ENCODE measurements around the gene FBXL13.
"Not testable (repeated sequence)": the region's sequence is repeated elsewhere in the genome, so short reads cannot be mapped to it uniquely, and the experiment has no call there.

Gene FBXL13

DNA sequence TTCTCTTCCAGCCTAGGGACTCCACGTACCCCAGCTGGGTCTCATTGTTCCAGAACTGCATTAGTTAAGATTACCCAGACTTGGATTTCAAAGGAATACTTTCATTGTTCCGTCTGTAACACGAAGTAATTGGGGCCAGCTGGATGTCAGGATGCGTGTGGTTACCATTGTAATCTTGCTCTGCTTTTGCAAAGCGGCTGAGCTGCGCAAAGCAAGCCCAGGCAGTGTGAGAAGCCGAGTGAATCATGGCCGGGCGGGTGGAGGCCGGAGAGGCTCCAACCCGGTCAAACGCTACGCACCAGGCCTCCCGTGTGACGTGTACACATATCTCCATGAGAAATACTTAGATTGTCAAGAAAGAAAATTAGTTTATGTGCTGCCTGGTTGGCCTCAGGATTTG, 140.8 kb downstream of the FBXL13 start:
- no peak for ATAC-seq

DNA sequence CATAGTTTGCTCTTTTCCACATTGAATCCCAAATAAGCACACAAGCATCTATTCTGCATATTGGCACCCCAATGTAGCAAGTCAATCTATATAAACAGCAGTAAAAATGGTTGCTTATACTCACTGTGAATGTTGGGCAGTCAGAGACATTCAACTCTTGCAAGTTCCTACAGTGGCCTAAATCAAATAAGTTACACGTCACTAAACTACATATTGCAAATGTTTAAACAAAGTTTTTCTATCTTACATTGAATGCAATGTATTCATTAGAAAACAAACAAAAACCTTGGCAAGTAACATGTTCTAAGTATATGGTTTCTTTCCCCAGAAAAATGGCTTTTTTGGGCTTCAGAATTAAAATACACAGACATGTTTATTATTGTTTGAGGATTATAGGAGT, 142.8 kb downstream of the FBXL13 start:
- ATAC-seq = no peak

DNA sequence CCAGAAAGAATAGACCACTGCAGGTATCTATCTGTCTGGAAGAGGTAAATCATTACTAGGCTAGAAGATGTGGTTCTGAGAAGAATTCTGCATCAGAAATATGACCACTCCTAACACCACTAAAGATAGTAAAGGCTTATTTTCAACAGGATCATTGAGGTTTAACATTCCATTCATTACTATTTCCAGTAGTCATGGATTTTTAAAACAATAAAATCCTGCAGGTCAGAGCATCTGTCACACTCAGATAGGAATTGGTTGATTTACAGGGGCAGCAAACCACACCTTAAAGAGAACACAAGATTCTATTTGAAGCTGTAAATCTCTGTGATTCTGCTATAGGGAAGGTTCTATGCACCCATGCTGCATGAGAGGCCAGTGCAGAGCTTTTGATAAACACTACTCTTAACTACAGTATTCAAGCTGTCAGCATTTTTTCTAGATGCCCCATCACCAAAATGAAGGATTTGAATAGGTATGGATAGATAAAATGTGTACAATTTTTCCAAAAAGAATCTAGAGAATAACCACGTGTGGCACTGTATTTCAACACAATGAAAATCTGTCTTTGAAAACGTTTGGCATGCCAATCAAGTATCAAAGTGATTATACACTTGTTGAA, 147.2 kb downstream of the FBXL13 start:
- ATAC-seq = no peak

DNA sequence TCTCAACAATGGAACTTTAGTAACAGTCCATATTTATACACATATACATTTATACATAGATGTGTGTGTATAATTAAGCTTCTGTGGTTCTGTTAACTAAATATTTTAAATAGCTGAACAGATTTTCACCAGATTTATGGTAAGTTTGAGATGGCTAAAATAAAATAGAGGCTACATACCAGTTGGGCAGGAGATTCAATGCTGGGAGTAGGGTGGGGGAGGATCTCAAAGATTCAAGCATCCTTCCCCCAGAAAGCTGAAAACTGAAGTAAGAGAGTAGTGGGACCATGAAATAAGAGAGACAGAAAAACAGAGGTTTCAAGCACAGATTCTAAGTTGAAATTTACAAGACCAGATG, 147.8 kb downstream of the FBXL13 start:
- ATAC-seq = no peak

DNA sequence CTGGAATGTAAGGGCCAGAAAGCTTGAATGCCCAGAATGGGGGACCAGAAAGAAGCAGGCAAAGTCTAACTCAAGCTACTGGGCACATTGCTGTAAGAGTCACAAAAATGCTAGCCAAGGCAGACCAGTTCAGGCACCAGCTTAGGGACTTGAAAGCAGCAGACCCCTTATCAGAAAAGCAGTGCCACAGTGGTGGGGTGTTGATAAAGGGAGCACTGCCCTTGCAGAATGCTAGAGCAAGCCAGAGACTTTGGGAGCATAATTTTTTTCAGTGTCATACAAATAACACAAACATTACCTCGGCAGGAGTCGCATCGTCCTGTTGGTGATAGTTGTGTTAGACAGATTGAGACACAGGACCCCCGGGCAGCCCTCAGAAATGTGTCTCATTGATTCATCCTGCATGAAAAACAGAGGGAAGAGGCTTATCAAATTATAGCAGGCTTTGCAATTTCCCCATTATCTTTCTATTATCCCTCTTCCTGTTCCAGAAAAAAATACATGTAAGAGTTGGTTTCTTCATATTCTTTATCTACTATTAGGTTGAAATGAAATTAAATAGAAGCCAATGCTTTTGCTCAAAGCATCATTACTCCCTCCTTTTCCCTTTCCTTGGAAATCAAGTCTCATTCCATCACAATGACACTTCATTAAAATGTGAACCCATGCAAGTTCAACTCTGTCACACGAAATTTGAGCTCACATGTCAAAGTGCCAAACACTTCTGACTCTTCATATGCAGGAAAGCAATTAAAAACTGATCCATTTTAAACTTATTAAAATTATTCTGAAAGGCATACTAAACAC, 148.4 kb downstream of the FBXL13 start:
- no peak for ATAC-seq

DNA sequence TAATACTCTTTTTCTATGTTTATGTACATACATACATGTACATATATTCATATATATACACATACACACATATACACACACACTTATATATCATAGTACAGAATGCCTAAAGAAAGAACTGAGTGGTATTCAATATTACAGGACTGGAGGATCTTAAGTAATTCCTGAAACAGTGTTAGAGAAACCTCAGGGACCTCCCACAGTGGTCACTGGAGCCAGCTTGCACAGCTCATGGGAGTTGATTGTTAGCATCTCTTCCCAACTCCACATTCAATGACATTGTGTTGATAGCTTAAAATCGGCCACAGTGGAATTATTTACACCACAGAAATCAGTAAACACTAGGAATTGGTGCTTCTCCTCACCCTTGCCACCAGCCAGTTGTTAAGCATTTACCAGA, 155.8 kb downstream of the FBXL13 start:
- no peak for ATAC-seq

DNA sequence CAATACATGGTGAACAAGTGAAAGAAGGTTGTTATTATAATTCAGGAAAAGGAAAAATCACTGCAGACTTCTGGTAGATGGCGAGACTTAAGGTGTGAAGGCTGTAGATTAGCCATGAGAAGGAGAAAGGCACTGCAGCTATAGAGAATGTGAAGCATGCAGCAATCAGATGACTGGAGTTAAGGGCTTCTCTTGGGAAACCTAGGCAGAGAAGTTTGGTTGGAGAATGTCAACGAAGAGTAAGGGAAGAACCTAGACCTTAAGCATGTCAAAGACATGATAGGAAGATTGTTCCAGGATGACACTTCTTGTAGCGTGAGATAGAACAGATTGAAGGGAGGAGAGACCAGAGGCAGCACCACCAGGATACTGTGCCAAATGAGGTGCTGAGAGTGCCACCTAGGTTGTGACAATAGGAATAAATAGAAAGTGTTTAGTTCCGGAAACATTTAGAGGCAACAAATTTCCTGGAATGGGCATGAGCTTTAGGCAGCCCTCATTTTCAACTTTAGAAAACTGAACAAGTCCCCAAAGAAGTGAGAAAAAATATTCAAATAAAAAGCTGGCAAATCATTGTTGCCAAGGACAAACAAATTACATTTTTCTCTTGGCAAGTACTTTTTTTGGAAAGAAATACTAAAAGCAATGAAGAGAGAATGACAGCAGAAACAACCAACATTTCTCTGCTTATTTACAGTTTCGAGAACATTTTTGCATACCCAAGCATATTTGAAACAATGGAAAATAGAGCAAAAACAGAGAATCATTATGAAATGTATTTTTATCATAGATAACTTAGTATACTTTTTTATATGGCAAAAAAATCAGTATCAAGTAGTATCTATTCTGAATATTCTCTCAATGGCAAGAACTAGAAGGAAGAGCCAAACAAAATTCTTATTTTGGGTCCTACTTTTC, 156.9 kb downstream of the FBXL13 start:
- ATAC-seq = no peak

DNA sequence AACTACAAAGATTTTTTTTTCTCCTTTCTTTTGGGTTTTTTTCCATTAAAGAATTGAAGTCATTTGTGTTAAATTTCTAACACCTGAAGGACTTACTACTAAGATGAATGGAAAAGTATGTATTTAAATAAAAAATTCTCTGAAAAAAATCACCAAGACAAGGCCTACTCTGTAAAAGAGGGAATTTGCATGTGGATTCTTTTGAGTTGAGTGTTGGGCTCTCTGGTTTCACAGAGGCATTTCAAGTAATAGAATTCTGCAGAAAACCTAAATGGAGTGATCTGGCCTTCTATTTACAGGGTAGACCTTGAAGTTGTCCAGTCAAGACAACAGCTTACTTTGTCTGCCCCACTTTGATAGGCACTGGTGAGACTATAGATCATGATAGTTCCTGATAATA, 157.7 kb downstream of the FBXL13 start:
- no peak for ATAC-seq

DNA sequence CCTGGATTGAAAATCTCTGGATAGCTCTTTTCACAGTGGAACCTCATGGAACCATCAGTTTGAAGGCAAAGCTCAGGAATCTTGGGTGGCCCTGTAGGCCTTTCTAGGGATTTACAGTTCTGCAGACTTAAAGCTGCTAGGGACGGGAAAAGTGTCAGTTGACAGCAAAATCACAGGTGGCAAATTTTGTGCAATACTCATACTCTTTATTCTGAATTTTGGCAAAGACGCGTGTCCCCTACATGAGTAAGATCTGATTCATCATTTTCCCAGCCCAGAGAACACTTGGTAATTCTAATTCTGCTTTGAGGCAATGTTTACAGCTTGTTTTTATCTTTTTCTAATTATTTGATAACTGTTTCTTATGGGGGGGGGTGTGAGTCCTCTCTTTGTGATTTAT, 158.2 kb downstream of the FBXL13 start:
- no peak for ATAC-seq

DNA sequence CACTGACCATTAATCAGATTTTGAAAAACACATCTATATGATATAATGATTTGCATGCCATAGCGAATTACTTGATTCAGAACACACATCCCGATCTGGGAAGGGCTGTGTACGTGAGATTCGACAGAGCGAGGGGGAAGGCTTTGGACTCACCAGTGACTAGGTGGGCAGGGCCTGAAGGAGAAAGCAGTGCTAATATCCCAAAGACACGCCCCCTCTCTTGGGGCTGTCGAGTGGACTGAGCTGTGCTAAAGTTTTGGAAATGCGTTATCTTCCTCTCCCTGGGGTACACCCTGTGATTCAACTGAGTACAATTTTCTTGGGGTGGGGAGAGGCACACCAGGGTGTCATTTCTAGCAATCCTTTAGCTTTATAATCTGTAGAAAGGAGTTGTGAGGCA, 160.0 kb downstream of the FBXL13 start:
- ATAC-seq = no peak

DNA sequence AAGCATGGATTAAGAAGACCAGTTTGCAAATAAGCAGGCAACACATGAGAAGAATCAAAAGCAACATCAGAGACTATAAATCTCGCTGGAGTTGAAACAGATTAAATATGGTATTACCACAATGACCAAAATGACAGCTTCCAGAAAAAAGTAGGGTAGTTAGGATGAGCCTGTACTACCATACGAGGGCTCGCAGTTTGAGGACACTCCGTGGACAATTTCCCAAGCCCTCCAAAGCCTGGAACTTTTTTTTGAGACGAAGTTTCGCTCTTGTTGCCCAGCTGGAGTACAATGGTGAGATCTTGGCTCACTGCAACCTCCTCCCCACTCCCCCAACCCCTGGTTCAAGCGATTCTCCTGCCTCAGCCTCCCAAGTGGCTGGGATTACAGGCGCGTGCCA, 160.8 kb downstream of the FBXL13 start:
- ATAC-seq = no peak

DNA sequence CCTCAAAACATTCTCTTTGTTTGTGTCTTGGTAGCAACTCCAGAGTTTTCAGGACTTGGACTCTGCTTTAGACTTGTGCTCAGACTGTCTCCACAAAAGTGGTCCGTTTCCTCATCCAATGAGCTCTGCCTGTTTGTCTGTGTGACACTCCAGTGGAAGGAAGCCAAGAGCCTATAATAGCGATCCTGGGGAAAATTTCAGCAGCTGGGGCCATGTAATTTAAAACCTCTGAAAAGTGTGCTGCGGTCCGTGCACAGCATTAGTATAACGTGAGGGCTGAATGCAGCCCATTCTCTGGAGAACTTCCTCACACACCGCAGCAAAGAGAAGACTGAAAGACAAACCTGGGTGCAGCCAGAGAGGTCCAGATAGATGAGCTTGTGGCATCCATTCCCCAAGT, 161.9 kb downstream of the FBXL13 start, which contains the start of gene LRRC17:
LRRC17 (plus strand) TSS at position 259 of the 400 bp plus-strand sequence. CDS start 20,914 bp downstream, outside the sequence.
- ATAC-seq = no peak

DNA sequence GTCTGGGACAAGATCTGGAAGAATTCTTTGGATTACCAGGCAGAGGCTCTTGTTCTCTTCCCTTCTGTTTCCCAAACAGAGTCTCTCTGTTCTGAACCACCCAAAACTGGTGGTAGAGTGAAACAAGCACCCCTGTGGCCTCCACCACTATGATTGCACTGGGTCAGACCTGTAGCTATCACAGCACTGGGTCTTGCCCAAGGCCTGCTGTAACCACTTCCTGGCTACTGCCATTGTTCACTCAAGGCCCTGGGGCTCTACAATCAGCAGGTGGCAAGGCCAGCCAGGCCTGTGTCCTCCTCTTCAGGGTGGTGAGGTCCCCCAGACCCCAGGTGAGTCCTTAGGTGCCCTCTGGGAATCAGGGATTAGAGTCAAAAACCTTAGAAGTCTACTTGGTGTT, 165.9 kb downstream of the FBXL13 start:
- ATAC-seq = no peak

DNA sequence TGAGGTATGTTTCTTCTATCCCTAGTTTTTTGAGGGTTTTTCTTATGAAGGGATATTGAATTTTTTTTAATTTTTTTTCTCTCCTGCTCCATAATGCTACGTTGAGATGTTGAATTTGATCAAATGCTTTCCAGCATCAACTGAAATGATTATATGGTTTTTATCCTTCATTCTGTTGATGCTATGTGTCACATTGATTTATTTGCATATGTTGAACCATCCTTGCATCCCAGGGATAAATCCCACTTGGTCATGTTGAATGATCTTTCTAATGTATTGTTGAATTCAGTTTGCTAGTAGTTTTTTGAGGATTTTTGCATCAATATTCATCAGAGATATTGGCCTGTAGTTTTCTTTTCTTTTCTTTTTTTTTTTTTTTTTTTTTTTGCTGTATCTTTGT, 171.0 kb downstream of the FBXL13 start:
- not testable (repeated sequence) for ATAC-seq

DNA sequence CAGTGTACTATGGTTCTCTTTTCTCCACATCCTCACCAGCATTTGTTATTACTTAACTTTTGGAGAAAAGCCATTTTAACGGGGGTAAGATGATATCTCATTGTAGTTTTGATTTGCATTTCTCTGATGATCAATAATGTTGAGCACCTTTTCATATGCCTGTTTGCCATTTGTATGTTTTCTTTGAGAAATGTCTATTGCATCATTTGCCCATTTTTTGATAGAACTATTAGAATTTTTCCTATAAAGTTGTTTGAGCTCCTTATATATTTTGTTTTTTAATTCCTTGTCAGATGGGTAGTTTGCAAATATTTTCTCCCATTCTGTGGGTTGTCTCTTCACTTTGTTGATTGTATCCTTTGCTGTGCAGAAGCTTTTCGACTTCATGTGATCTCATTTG, 172.5 kb downstream of the FBXL13 start:
- ATAC-seq = not testable (repeated sequence)

DNA sequence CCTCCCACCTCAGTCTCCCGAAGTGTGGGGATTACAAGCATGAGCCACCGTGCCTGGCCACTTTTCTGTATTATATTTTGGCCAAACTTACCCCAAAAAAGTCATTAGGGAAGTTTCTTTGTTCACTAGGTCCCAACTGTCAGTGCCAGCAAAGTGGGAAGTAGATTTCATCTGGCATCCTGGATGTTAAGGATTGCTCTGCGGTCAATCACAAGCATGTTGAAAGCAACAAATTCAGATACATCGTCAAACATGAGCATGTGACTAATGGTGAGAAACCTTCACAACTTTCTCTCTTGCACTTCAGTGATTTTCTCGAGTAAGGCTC, 176.1 kb downstream of the FBXL13 start:
- no peak for ATAC-seq

DNA sequence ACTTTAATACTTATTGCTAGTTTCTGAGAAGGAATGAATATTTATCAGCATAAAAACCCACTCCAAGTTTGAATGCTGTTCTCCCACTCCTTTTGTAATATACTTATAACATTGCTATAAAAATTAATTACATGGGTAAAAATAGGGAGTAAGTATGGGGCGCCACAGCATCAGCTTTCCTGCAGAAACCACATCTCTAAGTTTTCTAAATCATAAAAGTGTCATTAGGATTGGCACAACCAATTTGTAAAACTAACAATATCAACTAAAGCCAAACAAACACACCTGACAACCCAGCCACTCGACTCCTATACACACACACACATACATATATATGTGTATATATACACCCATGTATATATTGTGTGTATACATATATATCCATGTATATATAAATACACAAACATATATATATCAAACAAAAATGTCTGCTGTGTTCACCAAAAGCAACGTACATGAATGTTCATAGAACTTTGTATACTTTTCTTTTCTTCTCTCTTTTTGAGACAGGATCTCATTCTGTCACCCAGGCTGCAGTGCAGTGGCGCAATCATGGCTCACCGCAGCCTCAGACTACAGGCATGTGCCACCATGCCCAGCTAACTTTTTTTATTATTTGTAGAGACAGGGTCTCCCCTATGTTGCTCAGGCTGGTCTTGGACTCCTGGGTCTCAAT, 176.6 kb downstream of the FBXL13 start:
- ATAC-seq = no peak

DNA sequence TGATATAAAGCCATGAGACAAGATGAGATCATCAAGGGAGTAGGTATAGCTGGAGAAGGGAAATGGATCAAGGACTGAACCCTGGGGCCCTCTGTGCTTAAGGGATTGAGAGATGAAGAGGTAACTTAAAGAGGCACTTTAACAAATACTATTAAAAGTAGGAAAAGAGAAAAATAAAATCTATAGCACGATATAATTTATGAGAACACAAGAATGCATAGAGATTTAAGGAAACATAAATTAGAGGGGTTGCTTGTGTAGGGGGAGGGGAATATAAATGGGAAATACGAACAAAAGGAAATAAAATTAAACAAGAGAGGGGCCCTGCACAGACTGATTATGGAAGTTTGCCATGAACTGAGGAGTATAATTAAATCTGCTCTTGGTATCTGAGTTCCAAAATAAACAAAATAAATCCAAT, 177.4 kb downstream of the FBXL13 start:
- ATAC-seq = no peak

DNA sequence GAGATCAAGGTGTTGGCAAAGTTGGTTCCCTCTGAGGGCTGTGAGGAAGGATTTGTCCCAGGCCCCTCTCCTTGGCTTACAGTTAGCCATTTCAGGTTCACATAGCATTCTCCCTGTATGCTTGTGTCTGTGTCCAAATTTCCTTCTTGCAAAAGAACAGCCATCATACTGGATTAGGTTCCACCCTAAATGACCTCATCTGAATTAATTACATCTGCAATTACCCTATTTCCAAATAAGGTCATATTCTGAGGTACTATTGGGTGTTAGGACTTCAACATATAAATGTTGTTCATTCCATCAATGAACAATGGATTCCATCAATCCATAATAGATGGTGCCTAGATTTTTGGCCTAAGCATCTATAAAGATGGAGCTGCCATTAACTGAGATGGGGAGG, 178.0 kb downstream of the FBXL13 start:
- no peak for ATAC-seq

DNA sequence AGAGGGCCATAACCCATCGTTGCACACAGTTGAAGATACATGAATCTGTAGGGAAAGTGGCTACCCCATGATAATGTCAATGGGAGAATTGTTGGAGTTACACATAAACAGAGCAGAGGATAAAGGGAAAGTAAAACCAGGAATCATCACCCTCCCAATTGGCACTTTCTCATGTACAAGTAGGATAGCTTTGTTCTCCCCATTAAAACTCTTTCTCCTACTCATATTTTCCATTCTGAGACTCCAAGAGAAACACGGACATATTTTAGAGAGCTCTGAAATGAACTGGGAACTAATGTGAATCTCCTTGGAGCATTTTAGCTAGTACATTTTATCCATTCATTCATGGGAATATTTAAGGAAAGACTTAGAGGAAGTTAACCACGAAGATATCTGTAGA, 179.0 kb downstream of the FBXL13 start:
- ATAC-seq = no peak

DNA sequence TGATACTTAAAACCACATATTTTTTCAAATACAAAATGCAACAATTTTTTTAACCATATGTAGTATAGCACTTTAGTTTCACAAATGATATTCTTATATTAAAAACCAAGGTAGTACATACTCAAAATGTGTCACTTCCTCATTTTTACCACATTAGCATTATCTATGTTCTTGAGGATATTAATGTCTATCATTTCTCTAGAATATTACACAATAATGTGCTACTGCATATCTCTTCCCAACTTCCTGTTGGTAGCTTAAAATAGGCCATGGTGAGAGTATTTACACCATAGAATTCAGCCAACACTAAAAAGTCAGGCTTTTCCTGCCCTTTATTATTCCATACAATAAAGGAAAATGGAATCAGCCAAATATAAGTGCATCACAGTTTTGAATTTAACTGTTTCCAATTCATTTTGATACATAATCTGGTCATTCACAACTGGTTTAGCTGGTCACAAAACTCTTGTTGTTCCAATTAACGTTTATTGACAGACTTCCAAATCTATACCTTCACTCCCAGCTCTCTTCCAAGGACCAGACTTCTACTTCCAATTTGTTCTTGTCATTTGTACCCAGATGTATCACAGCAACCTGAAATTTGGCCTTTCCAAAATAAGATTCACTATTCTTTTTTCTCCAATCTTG, 181.8 kb downstream of the FBXL13 start:
- no peak for ATAC-seq

DNA sequence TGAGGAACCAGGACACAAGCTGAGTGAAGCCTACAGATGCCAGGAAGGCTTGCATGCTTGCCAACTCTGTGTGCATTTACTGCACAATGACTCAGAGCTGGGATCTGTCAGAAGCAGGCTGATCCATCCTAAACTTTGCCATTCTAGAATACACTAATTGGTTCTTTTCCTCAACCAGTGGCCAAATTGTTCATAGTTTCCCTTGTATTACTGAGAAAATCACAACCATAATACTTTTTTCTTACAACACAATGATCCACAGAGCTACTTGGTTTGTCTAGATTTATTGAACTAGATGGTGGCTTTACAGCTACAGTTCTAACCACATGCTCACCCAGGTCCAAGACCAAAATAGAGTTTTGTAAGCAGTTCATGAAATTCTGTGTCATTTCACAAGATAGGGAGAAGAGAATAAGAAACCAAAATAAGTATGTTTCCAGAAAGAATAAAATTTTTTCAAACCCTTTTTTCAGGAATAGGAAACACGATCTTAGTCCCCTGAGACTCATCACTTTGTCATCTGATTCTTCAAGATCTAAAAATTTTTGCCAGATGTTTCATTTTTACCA, 182.8 kb downstream of the FBXL13 start:
- ATAC-seq = no peak

Measured in activated CD4-positive, CD25-positive, alpha-beta regulatory T cell treated with anti-CD3 and anti-CD28 coated beads, Interleukin-2, amount 50 U/mL, for 24 hours (primary cell).